Cardiac muscle cell (in vitro differentiated cells and primary cell): ENCODE measurements around the gene ANGPT4. TPM values are rescaled to one million over a fixed set of nuclear protein-coding genes. Genes with fewer than 3 reads are reported as not detected.

Experiments used
- DNase-seq, 2 donors: peaks; one replicate each; pipeline versions ENCODE4 v3.0.0 to v3.0.0-alpha.2; 2010 to 2017; ENCODE audit warnings: low read depth in 1 of 2, low spot score in 1 of 2
- H3K27ac ChIP-seq: fragments of 200-600 bp; sonication (generic); 2 replicates; pipeline ENCODE4 v1.5.1; 2016
- H3K27me3 ChIP-seq: fragments of 200-600 bp; sonication (generic); 2 replicates; pipeline ENCODE4 v1.6.0; 2016; ENCODE audit warnings: control low read depth
- H3K36me3 ChIP-seq: fragments of 200-600 bp; sonication (generic); 2 replicates; pipeline ENCODE4 v1.5.1; 2016; ENCODE audit warnings: control low read depth
- H3K4me1 ChIP-seq: fragments of 200-600 bp; sonication (generic); 2 replicates; pipeline ENCODE4 v1.8.1; 2017; ENCODE audit warnings: low read depth, mild to moderate bottlenecking, mixed run types
- H3K4me3 ChIP-seq: fragments of 200-600 bp; sonication (generic); 2 replicates; pipeline ENCODE4 v1.5.1; 2016; ENCODE audit warnings: mild to moderate bottlenecking
- H3K9me3 ChIP-seq: fragments of 200-600 bp; sonication (generic); 2 replicates; pipeline ENCODE4 v1.5.1; 2017; ENCODE audit warnings: low read depth, mild to moderate bottlenecking, control low read depth
- polyA plus RNA-seq: library from polyadenylated mRNA; unstranded; fragments of >200 nt; fragmentation: Nextera tagmentation; extraction: Ambion mirVana; gene quantifications from 2 replicates; pipeline ENCODE4 v1.2.1, GENCODE V29; 2016
- total RNA-seq: library from RNA; depleted of rRNA; stranded (reverse); fragments of >200 nt; gene quantifications from 2 replicates; pipeline ENCODE4 v1.2.3, GENCODE V29; 2016
- TF ChIP-seq, protein P1 (sequence below): IDR thresholded peaks from 2 replicates; pipeline ENCODE4 v1.5.1; 2012; ENCODE audit warnings: low read depth, mild to moderate bottlenecking, low read length

ANGPT4 gene
- total and polyA plus RNA-seq, 2 experiments from 2014 or later = 0.15 to 0.80 TPM

DNA sequence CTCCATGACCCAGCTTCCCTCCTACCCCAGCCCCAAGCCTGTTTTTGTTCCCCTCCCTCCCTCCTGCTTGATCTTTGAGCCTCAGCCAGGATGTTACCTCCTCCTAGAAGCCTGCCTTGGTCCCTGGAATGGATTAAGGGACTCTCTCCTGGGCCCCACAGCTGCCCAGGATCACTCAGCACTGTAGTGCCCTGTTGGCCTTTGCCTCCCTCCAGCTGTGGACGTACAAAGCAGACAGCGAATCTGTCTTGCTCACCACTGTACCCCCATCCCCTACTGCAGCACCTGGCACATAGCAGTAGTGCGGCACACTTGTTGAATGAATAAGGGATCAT is 94.4 kb downstream of the ANGPT4 start:
- DNase-seq = no peak
- Histone ChIP-seq H3K4me1 (peaks cover 29% of the 10 kb centered on the region), H3K27ac (peak overlapping the region; percentile 73)

DNA sequence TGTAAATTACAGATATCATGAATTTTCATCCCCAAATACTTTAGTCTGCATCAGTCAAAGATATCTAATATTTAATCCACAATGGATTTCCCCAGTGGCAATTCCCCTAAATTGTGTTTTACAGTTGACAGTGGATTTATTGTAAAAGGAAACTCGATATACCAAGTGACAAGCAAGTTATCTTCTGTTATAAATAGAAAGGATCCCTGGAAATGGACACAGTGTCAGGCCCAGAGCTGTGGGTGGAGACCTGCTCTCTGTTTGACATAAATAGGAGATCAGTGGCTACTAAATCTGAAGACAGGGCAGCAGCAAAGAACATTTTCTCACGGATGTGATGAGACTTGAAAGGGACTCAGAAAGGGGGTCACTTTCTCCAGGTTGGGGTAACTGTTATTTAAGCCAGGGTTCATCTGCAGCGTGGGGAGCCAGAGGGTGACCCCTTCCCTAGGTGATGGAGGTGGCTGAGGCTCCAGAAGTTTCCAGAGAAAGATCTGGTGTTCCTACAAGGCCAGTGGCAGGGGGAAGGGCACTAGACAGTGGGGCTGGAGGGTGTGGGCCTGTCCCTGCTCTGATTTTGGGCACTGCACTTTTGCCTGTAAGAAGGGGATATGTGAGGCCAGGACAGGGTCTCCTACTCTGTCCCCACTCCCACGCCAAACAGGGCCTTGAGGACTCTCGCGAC is 94.9 kb downstream of the ANGPT4 start:
- no peak for DNase-seq
- Histone ChIP-seq H3K36me3 (no peaks in the 10 kb centered on the region), H3K27me3 (no peaks in the 10 kb centered on the region), H3K4me3 (no peak overlapping the region), H3K4me1 (peaks cover 29% of the 10 kb centered on the region), H3K9me3 (no peaks in the 10 kb centered on the region), H3K27ac (peak overlapping the region; percentile 73)
- TF ChIP-seq, protein P1, sequence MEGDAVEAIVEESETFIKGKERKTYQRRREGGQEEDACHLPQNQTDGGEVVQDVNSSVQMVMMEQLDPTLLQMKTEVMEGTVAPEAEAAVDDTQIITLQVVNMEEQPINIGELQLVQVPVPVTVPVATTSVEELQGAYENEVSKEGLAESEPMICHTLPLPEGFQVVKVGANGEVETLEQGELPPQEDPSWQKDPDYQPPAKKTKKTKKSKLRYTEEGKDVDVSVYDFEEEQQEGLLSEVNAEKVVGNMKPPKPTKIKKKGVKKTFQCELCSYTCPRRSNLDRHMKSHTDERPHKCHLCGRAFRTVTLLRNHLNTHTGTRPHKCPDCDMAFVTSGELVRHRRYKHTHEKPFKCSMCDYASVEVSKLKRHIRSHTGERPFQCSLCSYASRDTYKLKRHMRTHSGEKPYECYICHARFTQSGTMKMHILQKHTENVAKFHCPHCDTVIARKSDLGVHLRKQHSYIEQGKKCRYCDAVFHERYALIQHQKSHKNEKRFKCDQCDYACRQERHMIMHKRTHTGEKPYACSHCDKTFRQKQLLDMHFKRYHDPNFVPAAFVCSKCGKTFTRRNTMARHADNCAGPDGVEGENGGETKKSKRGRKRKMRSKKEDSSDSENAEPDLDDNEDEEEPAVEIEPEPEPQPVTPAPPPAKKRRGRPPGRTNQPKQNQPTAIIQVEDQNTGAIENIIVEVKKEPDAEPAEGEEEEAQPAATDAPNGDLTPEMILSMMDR = no peak

More for the DNA sequence above, 94.4 kb downstream of the ANGPT4 start:
- Histone ChIP-seq H3K4me3 (no peak overlapping the region), H3K9me3 (no peaks in the 10 kb centered on the region), H3K27me3 (no peaks in the 10 kb centered on the region), H3K36me3 (no peaks in the 10 kb centered on the region)
- TF ChIP-seq, protein P1 = no peak

DNA sequence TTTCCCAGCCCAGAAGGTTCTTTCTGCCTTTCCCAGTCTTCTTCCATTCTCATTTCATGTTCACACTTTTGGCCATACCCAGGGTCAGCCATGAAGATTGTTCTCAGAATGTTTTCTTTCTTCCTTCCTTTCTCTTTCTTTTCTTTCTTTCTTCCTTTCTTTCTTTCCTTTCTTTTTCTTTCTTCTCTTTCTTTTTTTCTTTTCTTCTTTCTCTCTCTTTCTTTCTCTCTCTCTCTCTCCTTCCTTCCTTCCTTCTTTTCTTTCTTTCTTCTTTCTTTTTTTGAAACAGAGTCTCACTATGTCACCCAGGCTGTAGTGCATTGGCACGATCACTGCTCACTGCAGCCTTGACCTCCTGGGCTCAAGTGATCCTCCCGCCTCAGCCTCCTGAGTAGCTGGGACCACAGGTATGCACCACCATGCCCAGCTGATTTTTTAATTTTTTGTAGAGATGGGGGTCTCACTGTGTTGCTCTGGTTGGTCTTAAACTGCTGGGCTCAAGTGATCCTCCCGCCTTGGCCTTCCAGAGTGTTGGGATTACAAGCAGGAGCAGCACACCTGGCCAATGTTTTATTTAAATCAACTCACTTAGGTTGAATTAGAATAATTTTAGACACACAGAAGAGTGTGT is 95.7 kb downstream of the ANGPT4 start:
- Histone ChIP-seq H3K9me3 (no peaks in the 10 kb centered on the region), H3K36me3 (no peaks in the 10 kb centered on the region), H3K27me3 (no peaks in the 10 kb centered on the region), H3K4me3 (no peak overlapping the region), H3K4me1 (peaks cover 29% of the 10 kb centered on the region), H3K27ac (peak overlapping the region; percentile 73)
- TF ChIP-seq, protein P1 = no peak
- DNase-seq = no peak

Other genes starting within 250 kb of the ANGPT4 start
- not detected in 2 replicates for gene SCRT2, start 240.5 kb downstream of the ANGPT4 start, total RNA-seq
- not detected in 2 replicates for gene SCRT2, start 240.5 kb downstream of the ANGPT4 start, polyA plus RNA-seq
- 0.12 TPM in 1 of 2 replicates, not detected in the other for gene SLC52A3, start 147.8 kb downstream of the ANGPT4 start, total RNA-seq
- gene SLC52A3, start 147.8 kb downstream of the ANGPT4 start, polyA plus RNA-seq = not detected in 2 replicates
- gene FAM110A, start 82.6 kb downstream of the ANGPT4 start, total RNA-seq = 22.3 and 34.4 TPM in 2 replicates
- 30.2 and 40.6 TPM in 2 replicates for gene FAM110A, start 82.6 kb downstream of the ANGPT4 start, polyA plus RNA-seq
- gene RSPO4, start 86.0 kb upstream of the ANGPT4 start, total RNA-seq = 2.1 and 8.1 TPM in 2 replicates
- gene RSPO4, start 86.0 kb upstream of the ANGPT4 start, polyA plus RNA-seq = 7.6 and 8.4 TPM in 2 replicates
- gene PSMF1, start 202.3 kb upstream of the ANGPT4 start, total RNA-seq = 60.0 and 202 TPM in 2 replicates
- 123 and 131 TPM in 2 replicates for gene PSMF1, start 202.3 kb upstream of the ANGPT4 start, polyA plus RNA-seq